HG03097 (cell line): Measurements from ENCODE around the gene APH1A.
"Not testable (repeated sequence)": the region's sequence is repeated elsewhere in the genome, so short reads cannot be mapped to it uniquely, and the experiment has no call there.

Experiments used
- ATAC-seq: cut with Tn5 transposase; IDR thresholded peaks from one replicate; pipeline ENCODE4 v1.9.1; 2021; ENCODE audit not compliant: unreplicated experiment, low FRiP score

The APH1A gene

DNA sequence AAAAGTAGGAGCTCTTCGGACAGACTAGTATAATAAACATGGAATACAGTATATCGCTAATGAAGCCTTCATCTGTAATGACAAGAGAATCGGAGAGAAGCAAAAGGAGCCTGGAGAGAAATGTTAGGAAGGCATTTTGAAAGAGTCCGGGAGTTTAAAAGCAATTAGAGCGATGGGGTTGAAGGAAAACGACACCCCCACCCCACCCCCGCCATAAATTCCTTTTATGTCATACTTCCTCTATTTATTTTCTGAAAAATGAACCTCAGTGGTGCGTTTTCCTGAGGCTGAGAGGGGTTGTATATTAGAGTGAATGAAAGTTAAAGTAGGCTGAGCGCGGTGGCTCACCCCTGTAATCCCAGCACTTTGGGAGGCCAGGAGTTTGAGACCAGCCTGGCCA lies 635 bp upstream of the APH1A start:
- no peak for ATAC-seq

DNA sequence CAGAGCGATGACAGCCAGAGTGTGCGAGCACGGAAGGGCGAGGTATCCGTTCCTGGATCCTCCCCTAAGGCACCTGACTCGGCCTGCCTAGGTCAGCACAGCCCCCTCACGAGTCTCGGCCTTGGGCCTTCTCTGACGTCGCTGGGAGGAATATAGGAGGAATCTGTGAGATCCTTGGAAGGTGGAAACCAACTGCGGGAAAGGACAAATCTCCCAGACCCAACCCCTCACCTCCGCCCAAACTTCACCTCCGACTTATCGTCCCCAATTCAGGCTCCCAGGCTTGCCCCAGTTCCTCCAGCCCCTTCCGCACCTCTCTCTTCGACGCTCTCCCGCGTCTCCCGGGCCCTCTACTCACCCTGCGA lies 494 bp downstream of the APH1A start:
- peak; percentile 29 for ATAC-seq

DNA sequence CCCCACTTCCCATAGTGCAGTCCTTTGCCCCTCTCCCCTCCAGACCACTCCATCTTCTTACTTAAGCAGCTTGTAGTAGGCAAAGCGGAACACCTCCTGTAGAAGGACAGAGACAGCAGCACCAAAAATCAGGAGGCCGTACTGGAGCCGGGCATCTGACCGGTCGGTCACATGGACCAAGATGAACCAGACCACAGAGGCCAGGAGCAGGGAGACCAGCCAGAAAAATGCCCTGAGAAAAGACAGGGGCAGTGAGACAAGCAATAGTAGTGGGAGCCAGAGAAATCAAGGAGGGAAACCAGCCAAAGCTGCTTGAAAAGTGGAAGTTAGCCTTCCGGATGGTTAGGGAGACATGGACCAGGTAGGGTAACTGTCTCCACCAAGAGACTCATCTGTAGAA lies 920 bp downstream of the APH1A start:
- no peak for ATAC-seq

GRCh38 chr1:150263549-150263948 lies 5.3 kb downstream of the APH1A start:
- ATAC-seq = no peak

DNA sequence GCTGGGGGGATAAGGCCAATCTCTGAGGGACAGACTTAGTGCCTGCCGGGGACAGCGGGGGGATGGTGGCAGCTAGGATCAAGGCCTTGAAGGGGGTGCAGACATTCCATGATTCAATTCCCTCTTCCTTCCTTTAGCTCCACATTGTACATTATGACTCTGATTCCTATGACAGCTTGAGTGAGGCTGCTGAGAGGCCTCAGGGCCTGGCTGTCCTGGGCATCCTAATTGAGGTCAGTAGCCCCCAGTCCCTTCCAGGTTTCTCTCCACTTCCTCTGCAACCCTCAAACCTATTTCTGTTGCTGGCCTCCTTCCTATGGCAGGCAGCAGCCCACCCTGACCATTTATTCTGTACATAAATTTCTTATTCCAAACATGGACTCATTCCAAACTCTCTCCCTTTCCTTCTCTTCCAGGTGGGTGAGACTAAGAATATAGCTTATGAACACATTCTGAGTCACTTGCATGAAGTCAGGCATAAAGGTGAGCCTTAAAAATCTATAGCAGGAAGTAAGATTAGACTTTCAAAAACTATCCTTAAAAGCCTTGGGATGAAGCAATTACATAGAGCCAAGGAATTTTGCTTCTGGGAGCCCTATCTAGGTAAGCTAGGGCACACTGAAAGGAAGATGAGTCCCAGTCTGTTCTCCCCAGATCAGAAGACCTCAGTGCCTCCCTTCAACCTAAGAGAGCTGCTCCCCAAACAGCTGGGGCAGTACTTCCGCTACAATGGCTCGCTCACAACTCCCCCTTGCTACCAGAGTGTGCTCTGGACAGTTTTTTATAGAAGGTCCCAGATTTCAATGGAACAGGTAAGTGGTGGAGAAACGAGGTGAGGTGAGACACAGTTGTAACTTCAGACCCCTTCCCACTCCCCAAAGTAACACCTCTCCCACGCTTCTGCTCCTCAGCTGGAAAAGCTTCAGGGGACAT lies 6.2 kb downstream of the APH1A start:
- no peak for ATAC-seq

- ATAC-seq = no peak
Observed at GRCh38 chr1:150261367-150261766, 7.4 kb downstream of the APH1A start.

DNA sequence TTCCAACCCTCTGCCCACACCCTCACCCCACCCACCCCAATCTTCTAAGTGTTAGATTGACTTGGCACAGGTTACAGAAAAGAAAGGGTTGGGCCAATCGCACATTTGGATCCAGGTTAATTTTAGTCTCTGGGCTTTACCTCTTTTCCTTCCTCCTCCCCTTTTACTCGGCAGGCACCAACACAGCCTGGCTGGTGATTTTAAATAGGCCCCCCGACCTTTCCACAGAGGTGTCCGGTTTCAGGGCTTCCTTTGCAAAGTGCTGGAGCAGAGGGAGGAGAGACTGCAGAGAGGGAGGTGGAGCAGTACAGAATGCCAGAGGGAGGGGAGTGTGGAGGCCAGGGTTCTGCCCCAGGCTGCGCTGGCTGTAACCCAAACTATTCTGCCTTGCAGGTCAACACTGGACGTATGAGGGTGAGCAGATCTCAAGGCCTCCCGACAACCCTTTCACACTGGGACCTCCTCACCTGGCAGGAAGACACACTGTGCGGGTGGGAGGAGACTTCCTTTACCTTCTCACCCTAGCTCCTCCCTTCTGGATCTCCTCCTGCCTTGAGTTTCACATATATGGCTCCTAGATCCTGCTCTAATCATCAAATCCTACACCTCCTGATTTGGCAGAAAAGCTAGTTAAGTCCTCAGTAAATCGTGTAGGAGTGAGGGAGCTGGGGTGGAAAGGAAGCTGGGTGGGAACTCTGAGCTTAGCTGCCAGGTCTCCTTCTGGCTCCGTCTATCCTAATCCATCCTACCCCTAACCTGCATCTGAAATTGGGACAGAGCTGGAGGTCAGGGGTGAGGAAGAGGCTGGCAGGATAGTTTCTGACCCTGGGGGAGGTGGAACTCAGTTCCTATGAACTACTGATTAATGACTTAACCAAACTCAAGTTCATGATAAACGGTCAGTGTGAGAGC lies 8.8 kb downstream of the APH1A start:
- no peak for ATAC-seq

- no peak for ATAC-seq
Observed at GRCh38 chr1:150259217-150259616, 9.6 kb downstream of the APH1A start.

DNA sequence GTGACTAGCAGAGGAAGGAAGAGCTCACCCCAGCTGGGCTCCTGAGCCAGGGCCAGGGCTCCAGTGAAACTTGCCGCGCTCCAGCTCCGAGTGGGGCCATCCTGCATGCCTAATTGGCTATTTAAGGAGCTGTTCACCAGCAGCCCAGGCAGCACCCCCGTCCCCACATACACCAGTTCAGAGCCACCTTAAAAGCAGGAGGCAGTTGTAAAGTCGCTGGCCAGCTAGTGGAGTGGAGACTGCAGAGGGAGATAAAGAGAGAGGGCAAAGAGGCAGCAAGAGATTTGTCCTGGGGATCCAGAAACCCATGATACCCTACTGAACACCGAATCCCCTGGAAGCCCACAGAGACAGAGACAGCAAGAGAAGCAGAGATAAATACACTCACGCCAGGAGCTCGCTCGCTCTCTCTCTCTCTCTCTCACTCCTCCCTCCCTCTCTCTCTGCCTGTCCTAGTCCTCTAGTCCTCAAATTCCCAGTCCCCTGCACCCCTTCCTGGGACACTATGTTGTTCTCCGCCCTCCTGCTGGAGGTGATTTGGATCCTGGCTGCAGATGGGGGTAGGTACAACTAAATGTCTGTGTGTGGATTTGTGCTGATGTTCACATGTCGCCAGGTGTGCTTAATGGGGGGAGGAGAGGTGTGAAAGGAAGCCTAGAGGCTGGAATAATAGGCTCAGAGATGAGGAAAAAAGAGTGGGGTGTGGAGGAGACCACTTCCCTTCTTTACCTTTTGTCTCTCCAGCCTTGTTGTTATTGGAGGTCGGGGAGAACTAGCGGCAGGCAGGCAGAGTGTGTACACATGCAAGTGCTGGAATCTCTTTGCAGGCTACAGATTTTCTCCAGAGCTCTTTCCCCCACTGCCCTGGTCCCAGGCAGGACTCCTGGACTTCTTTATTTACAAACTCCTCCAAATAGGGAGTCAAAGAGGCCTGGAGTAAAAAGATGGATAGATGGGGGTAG lies 10.9 kb downstream of the APH1A start, which contains the start of gene CA14:
CA14 (plus strand) TSS at position 151 of the 962 bp plus-strand sequence; CDS start at position 506, 355 bp downstream.
- no peak for ATAC-seq

GRCh38 chr1:150256554-150257341 lies 12.1 kb downstream of the APH1A start:
- ATAC-seq = no peak

DNA sequence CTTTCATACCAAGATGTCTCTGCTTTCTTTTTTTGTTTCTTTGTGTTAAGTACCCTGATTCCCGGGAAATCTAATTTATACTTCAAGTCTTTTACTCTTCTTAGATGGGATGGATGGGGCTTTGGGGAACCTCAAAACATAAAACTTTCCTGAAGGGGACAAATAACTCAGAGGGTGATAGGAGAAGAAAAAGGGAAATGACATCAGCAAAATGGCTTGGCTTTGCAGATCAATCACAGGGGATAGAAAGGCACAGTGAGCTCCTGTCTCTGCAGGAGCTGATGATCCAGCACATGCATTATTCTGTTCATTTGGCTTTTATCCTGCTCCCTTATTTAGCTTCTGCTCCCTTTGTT lies 12.6 kb downstream of the APH1A start:
- no peak for ATAC-seq

- no peak for ATAC-seq
Observed at GRCh38 chr1:150249936-150250335, 18.9 kb downstream of the APH1A start.

- ATAC-seq = no peak
Observed at GRCh38 chr1:150243003-150243402, 25.8 kb downstream of the APH1A start.

- no peak for ATAC-seq
Observed at GRCh38 chr1:150237746-150238145, 31.1 kb downstream of the APH1A start.

- ATAC-seq = not testable (repeated sequence)
Observed at GRCh38 chr1:150237176-150237575, 31.6 kb downstream of the APH1A start.

- no peak for ATAC-seq
Observed at GRCh38 chr1:150236614-150237100, 32.2 kb downstream of the APH1A start.

DNA sequence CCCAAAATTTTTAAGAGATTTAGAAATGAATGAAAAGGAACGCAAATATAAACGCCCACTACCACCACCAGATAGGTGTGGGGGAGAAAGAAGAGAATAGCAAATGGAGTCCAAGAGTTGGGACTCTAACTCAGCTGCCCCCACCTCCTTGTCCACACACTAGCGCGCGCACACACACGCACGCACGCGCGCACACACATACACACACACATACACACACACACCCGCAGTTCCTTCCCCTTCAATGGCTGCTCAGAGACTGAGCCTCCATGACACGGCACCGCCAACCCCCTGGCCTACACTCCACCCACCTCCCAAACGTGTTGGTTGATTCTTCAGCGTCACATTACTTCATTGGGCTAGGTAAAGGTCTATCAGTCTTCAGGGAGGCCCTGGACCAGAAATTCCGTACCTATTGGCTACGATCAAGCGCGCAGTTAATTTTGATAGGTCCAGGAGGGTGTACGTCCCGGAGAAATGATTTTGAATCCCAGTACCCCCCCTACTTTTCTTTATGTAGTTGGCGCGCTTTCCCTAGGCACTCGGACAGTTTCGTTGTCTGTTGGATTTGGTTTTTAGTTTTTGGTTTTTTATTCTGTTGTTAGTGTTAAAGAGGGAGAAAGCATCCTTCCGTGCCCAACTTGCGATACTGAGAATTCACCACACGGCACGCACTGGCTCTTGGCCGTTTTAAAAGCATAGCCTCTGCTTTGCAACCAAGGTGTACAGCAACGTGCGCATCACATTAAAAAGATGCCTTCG lies 32.8 kb downstream of the APH1A start, which contains the start of gene ANP32E:
ANP32E (minus strand) TSS at position 261 of the 762 bp plus-strand sequence. CDS start 326 bp downstream, outside the sequence.
- peak; percentile 79 for ATAC-seq

GRCh38 chr1:150235294-150235851 lies 33.4 kb downstream of the APH1A start:
- no peak for ATAC-seq
